ENCODE data around the gene ADAT3. TPM values are rescaled to one million over a fixed set of nuclear protein-coding genes. Genes with fewer than 3 reads are reported as not detected.

ADAT3 gene
- total RNA-seq, 2 donors from 2014 or later = 3.9 to 8.4 TPM

- H3K27me3 ChIP-seq (replicated peaks; ENCODE audit: insufficient read depth) = no peaks in the 10 kb centered on the region
- H3K4me3 ChIP-seq = no peak overlapping the region
- DNase-seq (ENCODE audit: low spot score) (no peak), ATAC-seq (ENCODE audit: insufficient number of reproducible peaks, low FRiP score, low read depth) (no peak)
- H3K27ac ChIP-seq = no peak overlapping the region
- no peaks in the 10 kb centered on the region for H3K36me3 ChIP-seq
- TF ChIP-seq CTCF (IDR thresholded peaks at IDR 0.05) = no peak
- H3K9me3 ChIP-seq = no peaks in the 10 kb centered on the region
- peaks cover 6 to 15% of the 10 kb centered on the region in 2 donors for H3K4me1 ChIP-seq (ENCODE audit: control insufficient read depth in 1 of 2, low read depth in 2 of 2)
Observed at GRCh38 chr19:1933942-1934341, 28.7 kb downstream of the ADAT3 start.

DNA sequence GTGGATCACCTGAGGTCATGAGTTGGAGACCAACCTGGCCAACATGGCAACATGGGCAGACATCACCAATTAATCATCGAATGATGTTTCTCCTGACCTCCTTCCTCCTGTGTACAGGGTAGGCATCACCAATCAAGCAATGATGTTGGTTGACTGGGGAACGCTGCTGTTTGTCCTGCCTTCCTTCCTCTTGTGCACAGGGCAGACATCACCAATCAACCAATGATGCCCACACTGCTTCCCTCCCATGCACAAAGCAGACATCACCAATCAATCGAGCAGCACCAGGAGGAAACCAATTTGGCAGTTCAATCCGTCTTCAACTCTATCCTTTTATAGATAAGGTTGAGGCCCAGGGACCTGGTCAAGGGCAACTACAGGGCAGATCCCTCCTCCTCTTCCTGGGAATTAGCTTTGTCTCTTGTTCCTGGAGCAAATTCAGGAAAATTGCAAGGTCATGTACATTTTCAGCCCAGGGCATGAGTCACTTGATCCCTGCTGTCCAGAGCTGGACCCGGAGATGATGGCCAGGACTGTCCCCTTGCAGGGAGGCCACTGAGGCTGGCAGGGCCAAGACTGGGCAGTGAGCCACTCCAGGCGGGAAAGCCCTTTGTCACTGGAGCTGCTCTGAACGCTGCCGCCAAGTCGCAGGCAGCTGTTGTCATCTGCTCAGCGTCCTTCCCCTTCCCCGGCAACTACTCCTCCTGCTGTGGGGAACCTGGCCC is 30.4 kb downstream of the ADAT3 start:
- DNase-seq (ENCODE audit: low spot score) = no peak
- no peaks in the 10 kb centered on the region for H3K36me3 ChIP-seq
- H3K27me3 ChIP-seq (replicated peaks; ENCODE audit: insufficient read depth) = no peaks in the 10 kb centered on the region
- no peak for ATAC-seq (ENCODE audit: insufficient number of reproducible peaks, low FRiP score, low read depth)
- no peaks in the 10 kb centered on the region for H3K9me3 ChIP-seq
- no peak overlapping the region for H3K27ac ChIP-seq
- no peak for TF ChIP-seq CTCF (IDR thresholded peaks at IDR 0.05)
- H3K4me3 ChIP-seq = no peak overlapping the region
- H3K4me1 ChIP-seq (ENCODE audit: control insufficient read depth in 1 of 2, low read depth in 2 of 2) = peaks cover 3 to 16% of the 10 kb centered on the region in 2 donors

DNA sequence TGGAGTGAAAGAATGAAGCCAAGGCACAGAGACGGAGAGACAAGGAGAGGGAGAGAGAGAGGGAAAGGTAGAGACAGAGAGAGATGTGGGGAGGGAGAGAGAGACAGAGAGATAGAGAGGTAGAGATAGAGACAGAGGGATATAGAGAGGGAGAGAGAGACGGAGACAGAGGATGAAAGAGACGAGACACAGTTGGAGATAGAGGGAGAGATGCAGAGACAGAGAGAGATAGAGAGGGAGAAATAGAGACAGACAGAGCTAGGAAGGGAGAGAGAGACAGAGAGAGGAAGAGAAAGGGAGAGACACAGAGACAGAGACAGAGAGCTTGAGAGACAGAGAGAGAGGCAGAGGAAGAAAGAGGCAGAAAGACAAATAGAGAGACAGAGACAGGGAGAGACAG is 31.2 kb downstream of the ADAT3 start:
- Histone ChIP-seq H3K4me3 (no peak overlapping the region), H3K36me3 (no peaks in the 10 kb centered on the region), H3K27me3 (replicated peaks; ENCODE audit: insufficient read depth) (no peaks in the 10 kb centered on the region), H3K4me1 (ENCODE audit: control insufficient read depth in 1 of 2, low read depth in 2 of 2) (peaks cover 3 to 16% of the 10 kb centered on the region in 2 donors), H3K27ac (no peak overlapping the region), H3K9me3 (no peaks in the 10 kb centered on the region)
- ATAC-seq (ENCODE audit: insufficient number of reproducible peaks, low FRiP score, low read depth) = no peak
- TF ChIP-seq CTCF (IDR thresholded peaks at IDR 0.05) = no peak
- no peak for DNase-seq (ENCODE audit: low spot score)

- H3K4me1 ChIP-seq (ENCODE audit: control insufficient read depth in 1 of 2, low read depth in 2 of 2) = peaks cover 3 to 16% of the 10 kb centered on the region in 2 donors
- no peak for ATAC-seq (ENCODE audit: insufficient number of reproducible peaks, low FRiP score, low read depth)
- TF ChIP-seq CTCF (IDR thresholded peaks at IDR 0.05) = no peak
- no peaks in the 10 kb centered on the region for H3K36me3 ChIP-seq
- H3K27ac ChIP-seq = no peak overlapping the region
- no peak overlapping the region for H3K4me3 ChIP-seq
- no peaks in the 10 kb centered on the region for H3K27me3 ChIP-seq (replicated peaks; ENCODE audit: insufficient read depth)
- DNase-seq (ENCODE audit: low spot score) = no peak
- H3K9me3 ChIP-seq = no peaks in the 10 kb centered on the region
Observed at GRCh38 chr19:1936916-1937610, 31.9 kb downstream of the ADAT3 start.

GRCh38 chr19:1938071-1938470 is 32.9 kb downstream of the ADAT3 start:
- Histone ChIP-seq H3K4me1 (ENCODE audit: control insufficient read depth in 1 of 2, low read depth in 2 of 2) (peaks cover 8 to 24% of the 10 kb centered on the region in 2 donors), H3K4me3 (no peak overlapping the region), H3K9me3 (no peaks in the 10 kb centered on the region), H3K27ac (no peak overlapping the region), H3K27me3 (replicated peaks; ENCODE audit: insufficient read depth) (no peaks in the 10 kb centered on the region), H3K36me3 (no peaks in the 10 kb centered on the region)
- no peak for TF ChIP-seq CTCF (IDR thresholded peaks at IDR 0.05)
- no peak for DNase-seq (ENCODE audit: low spot score)
- ATAC-seq (ENCODE audit: insufficient number of reproducible peaks, low FRiP score, low read depth) = no peak
